Measurements from ENCODE around the gene KLHDC7B. TPM values are rescaled to one million over a fixed set of nuclear protein-coding genes. Genes with fewer than 3 reads are reported as not detected.

The KLHDC7B gene
- total RNA-seq, 1 experiment from 2014 or later = not detected

GRCh38 chr22:50560034-50560433 is 14.3 kb downstream of the KLHDC7B start:
- TF ChIP-seq E2F4 (CRISPR knock-in tag; IDR thresholded peaks at IDR 0.05; ENCODE audit: borderline replicate concordance, low read depth) (no peak), CREM (CRISPR knock-in tag; IDR thresholded peaks at IDR 0.05) (no peak), JAZF1 (CRISPR knock-in tag; IDR thresholded peaks at IDR 0.05) (no peak), USF2 (CRISPR knock-in tag; IDR thresholded peaks at IDR 0.05) (no peak), MYBL2 (CRISPR knock-in tag; IDR thresholded peaks at IDR 0.05) (no peak), ETV6 (CRISPR knock-in tag; IDR thresholded peaks at IDR 0.05) (no peak), GTF2I (CRISPR knock-in tag; conservative IDR thresholded peaks at IDR 0.05) (no peak), E2F1 (CRISPR knock-in tag; IDR thresholded peaks at IDR 0.05) (no peak), AFF4 (CRISPR knock-in tag; IDR thresholded peaks at IDR 0.05; ENCODE audit: borderline replicate concordance) (no peak), HMGXB4 (CRISPR knock-in tag; IDR thresholded peaks at IDR 0.05) (no peak), SMAD3 (CRISPR knock-in tag; IDR thresholded peaks at IDR 0.05; ENCODE audit: borderline replicate concordance) (no peak), ARID4B (CRISPR knock-in tag; IDR thresholded peaks at IDR 0.05; ENCODE audit: borderline replicate concordance) (no peak), ZNF532 (CRISPR knock-in tag; IDR thresholded peaks at IDR 0.05; ENCODE audit: borderline replicate concordance) (no peak), FOXP1 (CRISPR knock-in tag; IDR thresholded peaks at IDR 0.05; ENCODE audit: borderline replicate concordance) (no peak), ATF1 (CRISPR knock-in tag; IDR thresholded peaks at IDR 0.05) (no peak), NFATC4 (CRISPR knock-in tag; IDR thresholded peaks at IDR 0.05) (no peak), EMX1 (CRISPR knock-in tag; IDR thresholded peaks at IDR 0.05) (no peak), ZNF219 (CRISPR knock-in tag; IDR thresholded peaks at IDR 0.05; ENCODE audit: borderline replicate concordance) (no peak), ELF4 (CRISPR knock-in tag; IDR thresholded peaks at IDR 0.05; ENCODE audit: low read depth) (no peak)
- ATAC-seq (no peak), DNase-seq (ENCODE audit: low spot score) (no peak)
- ChIA-PET POLR2A (no interaction called here), CTCF (no interaction called here)
- Mint-ChIP-seq H3K4me3 (no peak overlapping the region), H3K27me3 (ENCODE audit: low read depth) (peaks cover 39% of the 10 kb centered on the region), H3K36me3 (no peaks in the 10 kb centered on the region), H3K4me1 (peaks cover 20% of the 10 kb centered on the region), H3K27ac (no peak overlapping the region), H3K9me3 (no peaks in the 10 kb centered on the region)
